Measurements from ENCODE around the gene EPS15.

Gene EPS15

DNA sequence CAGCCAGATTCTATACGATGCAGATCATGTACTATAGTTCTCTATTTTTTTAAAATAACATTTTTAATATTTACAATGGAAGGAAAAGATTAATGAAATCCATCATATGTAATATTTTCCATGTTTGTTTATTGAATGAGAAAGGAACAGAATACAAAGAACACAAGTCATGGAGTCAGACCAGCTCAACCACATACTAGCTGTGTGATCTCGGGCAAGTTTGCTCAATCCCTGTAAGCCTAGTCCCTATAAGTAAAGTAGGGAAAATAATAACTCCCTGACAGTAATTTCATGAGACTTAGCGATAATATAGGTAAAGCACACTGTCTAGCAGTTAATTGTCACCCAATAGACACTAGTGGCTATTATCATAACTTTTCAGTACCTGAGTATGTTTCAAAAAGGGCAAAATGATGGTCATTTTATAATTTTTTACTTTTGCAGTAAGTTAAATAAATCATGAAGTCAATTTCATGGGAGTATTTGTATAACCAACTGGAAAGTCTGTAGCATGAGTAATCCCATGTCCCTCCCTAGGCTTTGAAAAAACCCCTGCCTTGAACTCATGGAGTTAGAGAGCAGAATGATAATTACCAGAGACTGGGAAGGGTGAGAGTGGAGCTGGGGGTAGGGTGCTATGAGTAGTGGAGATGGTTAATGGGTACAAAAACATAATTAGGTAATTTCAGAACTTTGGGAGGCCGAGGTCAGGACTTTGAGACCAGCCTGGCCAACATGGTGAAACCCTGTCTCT, 37.0 kb upstream of the EPS15 start:
- no peak overlapping the region for H3K4me3 ChIP-seq (ENCODE audit: control insufficient read depth, low read depth, low read length)
- TF ChIP-seq, protein P1, sequence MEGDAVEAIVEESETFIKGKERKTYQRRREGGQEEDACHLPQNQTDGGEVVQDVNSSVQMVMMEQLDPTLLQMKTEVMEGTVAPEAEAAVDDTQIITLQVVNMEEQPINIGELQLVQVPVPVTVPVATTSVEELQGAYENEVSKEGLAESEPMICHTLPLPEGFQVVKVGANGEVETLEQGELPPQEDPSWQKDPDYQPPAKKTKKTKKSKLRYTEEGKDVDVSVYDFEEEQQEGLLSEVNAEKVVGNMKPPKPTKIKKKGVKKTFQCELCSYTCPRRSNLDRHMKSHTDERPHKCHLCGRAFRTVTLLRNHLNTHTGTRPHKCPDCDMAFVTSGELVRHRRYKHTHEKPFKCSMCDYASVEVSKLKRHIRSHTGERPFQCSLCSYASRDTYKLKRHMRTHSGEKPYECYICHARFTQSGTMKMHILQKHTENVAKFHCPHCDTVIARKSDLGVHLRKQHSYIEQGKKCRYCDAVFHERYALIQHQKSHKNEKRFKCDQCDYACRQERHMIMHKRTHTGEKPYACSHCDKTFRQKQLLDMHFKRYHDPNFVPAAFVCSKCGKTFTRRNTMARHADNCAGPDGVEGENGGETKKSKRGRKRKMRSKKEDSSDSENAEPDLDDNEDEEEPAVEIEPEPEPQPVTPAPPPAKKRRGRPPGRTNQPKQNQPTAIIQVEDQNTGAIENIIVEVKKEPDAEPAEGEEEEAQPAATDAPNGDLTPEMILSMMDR (conservative IDR thresholded peaks at IDR 0.05; ENCODE audit: control insufficient read depth, insufficient read depth, low read depth, low read length): no peak
- no peak for DNase-seq (ENCODE audit: low read depth)

DNA sequence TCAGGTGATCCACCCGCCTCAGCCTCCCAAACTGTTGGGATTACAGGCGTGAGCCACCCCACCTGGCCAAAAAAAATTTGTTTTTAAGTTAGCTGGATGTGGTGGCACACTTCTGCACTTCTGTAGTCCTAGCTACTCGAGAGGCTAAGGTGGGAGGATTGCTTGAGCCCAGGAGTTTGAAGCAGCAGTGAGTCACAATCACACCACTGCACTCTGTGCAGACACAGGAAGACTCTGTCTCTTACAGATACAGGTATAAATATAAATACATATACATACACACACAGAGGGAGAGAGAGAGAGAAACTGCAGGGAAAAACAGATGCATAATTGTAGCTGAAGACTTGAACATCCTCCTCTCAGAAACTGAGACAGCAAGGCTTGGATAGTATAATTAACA, 34.8 kb upstream of the EPS15 start:
- TF ChIP-seq, protein P1 (conservative IDR thresholded peaks at IDR 0.05; ENCODE audit: control insufficient read depth, insufficient read depth, low read depth, low read length): no peak
- no peak for DNase-seq (ENCODE audit: low read depth)
- no peak overlapping the region for H3K4me3 ChIP-seq (ENCODE audit: control insufficient read depth, low read depth, low read length)

DNA sequence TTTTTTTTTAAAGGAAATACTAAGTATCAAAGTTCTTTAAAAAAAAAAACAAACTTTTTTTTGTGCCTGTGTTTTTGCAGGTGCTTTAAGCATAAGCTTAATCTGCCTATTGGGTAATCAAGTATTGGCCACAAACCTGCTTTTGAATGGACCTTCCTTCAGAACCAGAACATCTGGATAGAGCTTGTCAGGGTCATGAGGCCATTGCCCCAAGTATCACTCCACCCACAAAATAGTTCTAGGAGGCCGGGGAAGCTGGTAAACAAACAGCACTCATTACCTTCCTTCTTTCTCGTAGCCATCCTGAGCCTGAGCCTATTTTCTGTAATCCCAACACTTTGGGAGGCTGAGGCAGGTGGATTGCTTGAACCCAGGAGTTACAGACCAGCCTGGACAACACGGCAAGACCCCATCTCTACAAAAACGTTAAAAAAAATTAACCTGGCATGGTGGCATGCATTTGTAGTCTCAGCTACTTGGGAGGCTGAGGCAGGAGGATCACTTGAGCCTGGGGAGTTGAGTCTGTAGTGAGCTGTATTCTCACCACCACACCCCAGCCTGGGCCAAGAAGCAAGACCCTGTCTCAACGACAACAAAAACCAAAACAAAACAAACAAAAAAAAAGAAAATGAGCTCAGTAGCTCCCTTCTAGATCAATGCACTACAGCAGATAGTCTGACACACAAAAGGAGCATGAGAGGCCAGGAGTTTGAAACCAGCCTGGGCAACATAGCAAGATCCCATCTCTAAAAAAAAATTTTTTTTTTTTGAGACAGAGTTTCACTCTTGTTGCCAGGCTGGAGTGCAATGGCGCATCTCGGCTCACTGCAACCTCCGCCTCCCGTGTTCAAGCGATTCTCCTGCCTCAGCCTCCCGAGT, 34.1 kb upstream of the EPS15 start:
- no peak for DNase-seq (ENCODE audit: low read depth)
- no peak overlapping the region for H3K4me3 ChIP-seq (ENCODE audit: control insufficient read depth, low read depth, low read length)
- TF ChIP-seq, protein P1 (conservative IDR thresholded peaks at IDR 0.05; ENCODE audit: control insufficient read depth, insufficient read depth, low read depth, low read length): no peak

DNA sequence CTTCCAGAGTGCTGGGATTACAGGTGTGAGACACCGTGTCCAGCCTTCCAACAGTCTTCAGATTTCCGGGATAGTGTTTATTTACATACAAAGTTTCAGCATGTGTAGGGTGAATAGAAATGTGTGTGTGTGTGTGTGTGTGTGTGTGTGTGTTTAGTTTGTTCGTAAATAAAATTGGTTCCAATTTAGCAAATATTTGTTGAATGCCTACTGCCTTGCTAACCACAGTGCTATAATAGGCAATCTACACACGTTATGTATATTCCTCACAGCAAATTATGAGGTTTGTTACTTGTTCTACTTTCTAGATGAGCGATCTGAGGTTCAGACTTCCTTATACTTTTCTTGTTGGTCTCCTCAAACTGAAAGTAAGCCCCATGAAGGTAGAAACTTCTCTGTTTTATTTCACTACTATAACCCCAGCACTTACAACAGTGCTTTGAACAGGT, 32.8 kb upstream of the EPS15 start:
- no peak overlapping the region for H3K4me3 ChIP-seq (ENCODE audit: control insufficient read depth, low read depth, low read length)
- TF ChIP-seq, protein P1 (conservative IDR thresholded peaks at IDR 0.05; ENCODE audit: control insufficient read depth, insufficient read depth, low read depth, low read length): no peak
- no peak for DNase-seq (ENCODE audit: low read depth)

DNA sequence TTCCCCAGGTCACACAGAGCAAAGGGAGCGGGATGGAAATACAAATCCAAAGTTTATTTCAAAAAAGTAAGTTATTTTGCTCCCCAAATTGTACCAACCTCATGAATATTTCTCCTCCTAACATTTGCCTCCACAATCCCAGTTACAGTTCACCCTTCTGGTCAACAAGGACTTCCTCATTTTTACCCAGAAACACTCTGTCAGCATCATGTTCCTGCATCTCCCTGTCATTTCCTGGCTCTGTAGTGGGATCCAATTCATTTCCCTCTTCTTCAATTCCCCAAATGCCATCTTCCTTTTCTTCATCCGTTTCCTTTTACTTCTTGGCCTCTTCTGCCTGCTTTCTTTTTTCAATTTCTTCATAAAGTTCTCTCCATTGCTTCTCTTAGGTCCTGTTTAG, 32.0 kb upstream of the EPS15 start:
- TF ChIP-seq, protein P1 (conservative IDR thresholded peaks at IDR 0.05; ENCODE audit: control insufficient read depth, insufficient read depth, low read depth, low read length): no peak
- H3K4me3 ChIP-seq (ENCODE audit: control insufficient read depth, low read depth, low read length): no peak overlapping the region
- no peak for DNase-seq (ENCODE audit: low read depth)

DNA sequence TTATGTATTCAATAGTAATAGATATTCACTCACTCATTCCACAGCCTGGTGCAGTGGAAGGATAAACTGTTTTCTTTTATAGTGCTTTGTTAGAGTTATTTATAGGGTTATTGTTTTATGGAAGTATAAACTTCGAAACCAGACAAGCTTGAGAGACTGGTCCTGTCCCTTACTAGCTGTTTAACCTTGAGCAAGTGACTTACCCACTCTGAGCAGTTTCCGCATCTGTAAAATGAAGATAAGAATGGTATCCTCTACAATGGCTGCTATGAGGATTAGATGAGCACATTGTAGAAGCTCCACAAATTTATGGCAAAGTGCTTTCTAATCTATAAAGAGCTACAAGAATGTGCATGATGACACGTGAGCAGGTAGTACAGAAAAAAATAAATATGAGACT, 30.8 kb upstream of the EPS15 start:
- DNase-seq (ENCODE audit: low read depth): no peak
- H3K4me3 ChIP-seq (ENCODE audit: control insufficient read depth, low read depth, low read length): no peak overlapping the region
- TF ChIP-seq, protein P1 (conservative IDR thresholded peaks at IDR 0.05; ENCODE audit: control insufficient read depth, insufficient read depth, low read depth, low read length): no peak
